ENCODE data around the gene ANTXR2.

Gene ANTXR2

GRCh38 chr4:79857811-79858210 lies 215.2 kb downstream of the ANTXR2 start:
- Histone ChIP-seq H3K4me1 (no peaks in the 10 kb centered on the region), H3K4me2 (ENCODE audit: low read length) (no peak overlapping the region), H3K79me2 (no peaks in the 10 kb centered on the region), H3K9me3 (ENCODE audit: control insufficient read depth, low read length) (no peaks in the 10 kb centered on the region), H3K27me3 (ENCODE audit: control insufficient read depth, insufficient read depth, low read length) (no peaks in the 10 kb centered on the region), H2AFZ (no peak overlapping the region), H3K36me3 (ENCODE audit: control insufficient read depth, insufficient read depth, low read length) (no peaks in the 10 kb centered on the region), H3K4me3 (ENCODE audit: low read depth, low read length) (no peak overlapping the region), H3K27ac (no peak overlapping the region), H3K9ac (no peak overlapping the region)
- no peak for TF ChIP-seq CTCF (IDR thresholded peaks at IDR 0.05)

DNA sequence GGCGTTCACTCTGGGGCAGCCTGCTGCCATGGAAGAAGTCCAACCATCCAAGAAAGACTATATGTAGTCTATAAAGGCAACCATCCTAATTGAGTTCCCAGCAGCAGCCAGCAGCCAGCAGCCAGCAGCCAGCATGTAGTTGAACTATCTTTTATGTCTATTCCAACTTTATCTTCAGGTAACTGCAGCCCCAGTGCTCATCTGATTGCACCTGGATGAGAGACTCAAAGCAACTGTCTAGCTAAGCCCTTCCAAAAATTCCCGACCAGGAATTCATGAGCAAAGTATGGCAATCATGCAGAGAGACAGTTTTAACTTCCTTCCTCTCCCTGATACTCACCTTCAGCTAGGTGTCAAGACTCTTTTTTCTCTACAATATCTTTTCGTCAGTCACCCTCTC lies 216.8 kb downstream of the ANTXR2 start:
- Histone ChIP-seq H3K27me3 (ENCODE audit: control insufficient read depth, insufficient read depth, low read length) (no peaks in the 10 kb centered on the region), H3K4me2 (ENCODE audit: low read length) (no peak overlapping the region), H3K79me2 (no peaks in the 10 kb centered on the region), H2AFZ (no peak overlapping the region), H3K4me1 (no peaks in the 10 kb centered on the region), H3K9ac (no peak overlapping the region), H3K27ac (no peak overlapping the region), H3K9me3 (ENCODE audit: control insufficient read depth, low read length) (no peaks in the 10 kb centered on the region), H3K36me3 (ENCODE audit: control insufficient read depth, insufficient read depth, low read length) (no peaks in the 10 kb centered on the region), H3K4me3 (ENCODE audit: low read depth, low read length) (no peak overlapping the region)
- no peak for TF ChIP-seq CTCF (IDR thresholded peaks at IDR 0.05)

- Histone ChIP-seq H3K27ac (no peak overlapping the region), H3K9ac (no peak overlapping the region), H3K9me3 (ENCODE audit: control insufficient read depth, low read length) (no peaks in the 10 kb centered on the region), H2AFZ (no peak overlapping the region), H3K4me3 (ENCODE audit: low read depth, low read length) (no peak overlapping the region), H3K4me2 (ENCODE audit: low read length) (no peak overlapping the region), H3K27me3 (ENCODE audit: control insufficient read depth, insufficient read depth, low read length) (no peaks in the 10 kb centered on the region), H3K79me2 (no peaks in the 10 kb centered on the region), H3K4me1 (no peaks in the 10 kb centered on the region), H3K36me3 (ENCODE audit: control insufficient read depth, insufficient read depth, low read length) (no peaks in the 10 kb centered on the region)
- no peak for TF ChIP-seq CTCF (IDR thresholded peaks at IDR 0.05)
Observed at GRCh38 chr4:79854856-79855502, 218.1 kb downstream of the ANTXR2 start.

DNA sequence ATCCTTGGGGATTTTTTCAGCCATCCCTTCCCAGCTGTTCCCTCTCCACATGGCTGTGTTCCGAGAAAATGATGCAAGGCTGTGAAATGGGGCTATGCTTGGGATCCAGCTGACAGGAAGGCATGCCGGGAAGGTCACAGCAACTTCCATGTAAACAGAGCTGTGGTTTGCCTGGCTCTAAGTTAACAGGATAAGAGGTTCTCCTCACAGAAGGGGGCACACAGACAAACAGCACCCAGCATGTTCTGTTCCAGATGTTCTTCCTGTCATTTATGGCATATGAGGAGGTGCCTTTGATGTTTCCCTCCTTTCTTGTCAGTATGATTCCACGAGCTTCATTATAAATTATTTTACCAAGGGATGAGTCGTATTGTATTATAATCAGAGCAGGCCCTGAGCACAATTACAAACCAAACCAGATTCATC lies 220.7 kb downstream of the ANTXR2 start:
- no peaks in the 10 kb centered on the region for H3K79me2 ChIP-seq
- no peak overlapping the region for H3K4me2 ChIP-seq (ENCODE audit: low read length)
- no peak for TF ChIP-seq CTCF (IDR thresholded peaks at IDR 0.05)
- no peaks in the 10 kb centered on the region for H3K4me1 ChIP-seq
- H3K27ac ChIP-seq, result no peak overlapping the region
- no peaks in the 10 kb centered on the region for H3K9me3 ChIP-seq (ENCODE audit: control insufficient read depth, low read length)
- H3K27me3 ChIP-seq (ENCODE audit: control insufficient read depth, insufficient read depth, low read length), result no peaks in the 10 kb centered on the region
- H2AFZ ChIP-seq, result no peak overlapping the region
- H3K4me3 ChIP-seq (ENCODE audit: low read depth, low read length), result no peak overlapping the region
- H3K9ac ChIP-seq, result no peak overlapping the region
- no peaks in the 10 kb centered on the region for H3K36me3 ChIP-seq (ENCODE audit: control insufficient read depth, insufficient read depth, low read length)

DNA sequence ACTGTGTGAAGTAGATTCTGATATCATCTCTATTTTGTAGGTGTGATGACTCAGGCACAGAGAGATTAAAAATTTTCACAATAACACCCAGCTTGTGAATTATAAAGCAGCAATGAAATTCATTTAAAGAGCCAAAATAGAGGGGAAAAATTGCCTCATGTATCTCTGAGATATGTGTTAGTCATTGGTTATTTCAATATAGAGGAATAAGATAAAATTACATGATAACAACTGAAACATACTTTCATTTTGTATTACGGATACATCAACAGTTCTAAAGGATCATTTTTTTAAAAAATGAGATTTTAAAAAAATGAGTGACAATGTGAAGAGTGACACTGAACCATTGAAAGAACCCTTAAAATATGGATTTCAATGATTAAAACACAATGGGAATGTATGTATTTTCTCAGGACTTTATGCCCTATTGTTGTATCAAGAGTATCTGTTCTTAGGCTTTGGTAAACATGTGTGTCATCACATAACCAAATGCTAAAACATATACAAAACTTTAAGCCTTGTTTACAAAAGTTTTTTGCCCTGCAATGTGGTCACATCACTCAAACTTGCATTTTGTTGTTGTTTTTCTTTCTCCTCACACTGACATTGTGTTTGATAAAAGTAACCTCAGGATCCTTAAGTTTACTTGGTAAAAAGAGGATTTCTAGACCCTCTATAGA lies 221.3 kb downstream of the ANTXR2 start:
- H3K27me3 ChIP-seq (ENCODE audit: control insufficient read depth, insufficient read depth, low read length), result no peaks in the 10 kb centered on the region
- no peaks in the 10 kb centered on the region for H3K4me1 ChIP-seq
- H3K9ac ChIP-seq, result no peak overlapping the region
- H3K79me2 ChIP-seq, result no peaks in the 10 kb centered on the region
- no peaks in the 10 kb centered on the region for H3K36me3 ChIP-seq (ENCODE audit: control insufficient read depth, insufficient read depth, low read length)
- TF ChIP-seq CTCF (IDR thresholded peaks at IDR 0.05), result no peak
- no peaks in the 10 kb centered on the region for H3K9me3 ChIP-seq (ENCODE audit: control insufficient read depth, low read length)
- no peak overlapping the region for H3K4me2 ChIP-seq (ENCODE audit: low read length)
- H3K27ac ChIP-seq, result no peak overlapping the region
- H2AFZ ChIP-seq, result no peak overlapping the region
- H3K4me3 ChIP-seq (ENCODE audit: low read depth, low read length), result no peak overlapping the region

Measured in parathyroid adenoma (tissue), 2 donors.